Ishikawa (cell line): Measurements from ENCODE around the gene FAM168A.

Experiments
- CEBPB ChIP-seq: IDR thresholded peaks from 2 replicates; pipeline ENCODE4 v1.6.1; 2012
- CREB1 ChIP-seq: IDR thresholded peaks from 2 replicates; pipeline ENCODE4 v1.6.1; 2012; ENCODE audit warnings: low read depth
- EGR1 ChIP-seq: IDR thresholded peaks from 2 replicates; pipeline ENCODE4 v1.6.1; 2012
- TAF1 ChIP-seq: IDR thresholded peaks from 2 replicates; pipeline ENCODE4 v1.6.1; 2012; ENCODE audit warnings: low read depth, mild to moderate bottlenecking

DNA sequence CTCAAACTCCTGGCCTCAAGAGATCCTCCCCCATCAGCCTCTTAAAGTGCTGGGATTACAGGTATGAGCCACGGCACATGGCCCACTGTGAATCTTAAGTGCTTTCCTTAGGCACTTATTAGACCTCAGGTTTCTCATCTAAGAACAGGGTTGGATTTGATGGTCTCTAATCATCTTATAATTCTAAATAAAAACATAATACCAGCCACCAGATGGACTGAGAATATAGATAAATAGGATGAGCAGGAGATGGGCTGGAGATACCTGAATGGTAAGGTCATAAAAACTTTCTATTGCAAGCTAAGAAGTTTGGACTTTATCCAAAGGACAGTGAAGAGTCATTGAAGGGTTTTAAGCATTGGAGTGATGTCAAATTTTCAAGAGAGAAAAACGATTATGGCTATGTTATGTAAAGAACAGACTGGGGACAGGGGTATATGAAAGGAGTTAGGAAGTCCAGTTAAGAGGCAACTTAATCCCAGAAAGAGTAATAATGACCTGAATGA, 136.5 kb downstream of the FAM168A start:
- TF ChIP-seq TAF1 = no peak
- TF ChIP-seq CEBPB = no peak
- TF ChIP-seq CREB1 = no peak
- TF ChIP-seq EGR1 = no peak
